ENCODE measurements around the gene ANTXR1. TPM values are rescaled to one million over a fixed set of nuclear protein-coding genes. Genes with fewer than 3 reads are reported as not detected.

The ANTXR1 gene
- polyA plus RNA-seq, 1 donor (not counting 4 experiments of a cell fraction or from before 2014, with no cell fraction given) = 20.4 TPM

- Histone ChIP-seq H3K9ac (ENCODE audit: control insufficient read depth, extremely low read depth, insufficient read depth, low read length) (no peak overlapping the region), H3K4me2 (ENCODE audit: control insufficient read depth, extremely low read depth, insufficient read depth, low read depth, low read length) (peak overlapping the region; percentile 4), H3K4me1 (ENCODE audit: control insufficient read depth, extremely low read depth, insufficient read depth, low read length) (peaks cover 34% of the 10 kb centered on the region), H3K36me3 (ENCODE audit: control insufficient read depth in 2 of 2, extremely low read depth in 1 of 2, insufficient read depth in 2 of 2, low read length in 2 of 2) (no peaks in the 10 kb centered on the region), H3K9me3 (ENCODE audit: control insufficient read depth, low read depth, low read length) (no peaks in the 10 kb centered on the region), H4K20me1 (ENCODE audit: control insufficient read depth, extremely low read depth, insufficient read depth, low read length) (no peaks in the 10 kb centered on the region), H3K4me3 (ENCODE audit: control insufficient read depth in 2 of 3, extremely low read depth in 1 of 3, insufficient read depth in 2 of 3, low read depth in 1 of 3, low read length in 3 of 3) (no peak overlapping the region), H3K79me2 (ENCODE audit: control insufficient read depth, insufficient read depth, low read length) (no peaks in the 10 kb centered on the region), H3K27me3 (ENCODE audit: control insufficient read depth, extremely low read depth, insufficient read depth, low read length) (no peaks in the 10 kb centered on the region), H2AFZ (ENCODE audit: control insufficient read depth, low read length) (no peak overlapping the region), H3K9me1 (ENCODE audit: control insufficient read depth, extremely low read depth, insufficient read depth, low read length) (no peaks in the 10 kb centered on the region), H3K27ac (ENCODE audit: control insufficient read depth, insufficient read depth, low read length) (no peak overlapping the region)
- dilution Hi-C loops (cut with MboI; ENCODE audit: extremely low pct_ligation_motif_present, low sequenced_read_pairs) = no loop called here
- DNase-seq (ENCODE audit: low read depth, low spot score) (no peak), FAIRE-seq (no peak)
- TF ChIP-seq CTCF (optimal IDR thresholded peaks at IDR 0.05 in 1 of 3, IDR thresholded peaks at IDR 0.05 in 1 of 3, conservative IDR thresholded peaks at IDR 0.05 in 1 of 3; ENCODE audit: extremely low read depth in 1 of 3, insufficient read depth in 2 of 3, low read length in 3 of 3) (no peak), EZH2 (IDR thresholded peaks at IDR 0.05; ENCODE audit: low read length) (no peak)
These were observed 151.2 kb downstream of the ANTXR1 start for GRCh38 chr2:69164061-69164778.

- no peak for FAIRE-seq
- H3K4me3 ChIP-seq (ENCODE audit: control insufficient read depth in 2 of 3, extremely low read depth in 1 of 3, insufficient read depth in 2 of 3, low read depth in 1 of 3, low read length in 3 of 3) = no peak overlapping the region
- no peaks in the 10 kb centered on the region for H3K36me3 ChIP-seq (ENCODE audit: control insufficient read depth in 2 of 2, extremely low read depth in 1 of 2, insufficient read depth in 2 of 2, low read length in 2 of 2)
- no peak overlapping the region for H3K27ac ChIP-seq (ENCODE audit: control insufficient read depth, insufficient read depth, low read length)
- H3K9me1 ChIP-seq (ENCODE audit: control insufficient read depth, extremely low read depth, insufficient read depth, low read length) = no peaks in the 10 kb centered on the region
- no peak overlapping the region for H2AFZ ChIP-seq (ENCODE audit: control insufficient read depth, low read length)
- TF ChIP-seq EZH2 (IDR thresholded peaks at IDR 0.05; ENCODE audit: low read length) = no peak
- no peak for DNase-seq (ENCODE audit: low read depth, low spot score)
- H3K9me3 ChIP-seq (ENCODE audit: control insufficient read depth, low read depth, low read length) = no peaks in the 10 kb centered on the region
- H4K20me1 ChIP-seq (ENCODE audit: control insufficient read depth, extremely low read depth, insufficient read depth, low read length) = no peaks in the 10 kb centered on the region
- no peak overlapping the region for H3K9ac ChIP-seq (ENCODE audit: control insufficient read depth, extremely low read depth, insufficient read depth, low read length)
- peaks cover 26% of the 10 kb centered on the region for H3K4me1 ChIP-seq (ENCODE audit: control insufficient read depth, extremely low read depth, insufficient read depth, low read length)
- dilution Hi-C loops (cut with MboI; ENCODE audit: extremely low pct_ligation_motif_present, low sequenced_read_pairs) = no loop called here
- no peak overlapping the region for H3K4me2 ChIP-seq (ENCODE audit: control insufficient read depth, extremely low read depth, insufficient read depth, low read depth, low read length)
- no peaks in the 10 kb centered on the region for H3K79me2 ChIP-seq (ENCODE audit: control insufficient read depth, insufficient read depth, low read length)
- no peaks in the 10 kb centered on the region for H3K27me3 ChIP-seq (ENCODE audit: control insufficient read depth, extremely low read depth, insufficient read depth, low read length)
These were observed 152.3 kb downstream of the ANTXR1 start for GRCh38 chr2:69165091-69165880.

Data from keratinocyte (primary cell).